Measurements from ENCODE around the gene TMEM140.
A peak's percentile ranks its signal among the peaks of the same experiment; 100 is the strongest.
"Not testable (repeated sequence)": the region's sequence is repeated elsewhere in the genome, so short reads cannot be mapped to it uniquely, and the experiment has no call there.

TMEM140 gene

GRCh38 chr7:135169141-135169963, 21.5 kb downstream of the TMEM140 start:
- ChIA-PET CTCF (interaction anchor here (0.6 to 1.4 kb wide), 3 partner anchors 9 to 25 kb away, joined by 4 to 5 read pairs (median 5); no protein-coding TSS in a partner anchor), POLR2A (interaction anchor here (1.0 to 2.6 kb wide), 8 partner anchors 9 to 204 kb away, joined by 3 to 12 read pairs (median 4); partner anchors contain the start of genes AGBL3 and TMEM140)

GRCh38 chr7:135169964-135170273, 22.0 kb downstream of the TMEM140 start:
- TF ChIP-seq ELF4 (IDR thresholded peaks at IDR 0.05) (no peak), FOXK2 (IDR thresholded peaks at IDR 0.05) (no peak), SUZ12 (IDR thresholded peaks at IDR 0.05) (no peak), PKNOX1 (IDR thresholded peaks at IDR 0.05) (no peak), NFRKB (IDR thresholded peaks at IDR 0.05) (no peak), TARDBP (IDR thresholded peaks at IDR 0.05) (no peak), FOXA1 (IDR thresholded peaks at IDR 0.05) (no peak), CTBP1 (IDR thresholded peaks at IDR 0.05; ENCODE audit: borderline replicate concordance) (no peak), ARNT (IDR thresholded peaks at IDR 0.05) (no peak), L3MBTL2 (conservative IDR thresholded peaks at IDR 0.05) (no peak), HDGF (IDR thresholded peaks at IDR 0.05; ENCODE audit: borderline replicate concordance) (no peak), SP1 (IDR thresholded peaks at IDR 0.05) (no peak)
- CTCF ChIA-PET, result interaction anchor here (0.9 to 1.4 kb wide), 2 partner anchors 9 to 10 kb away, joined by 4 to 5 read pairs; no protein-coding TSS in a partner anchor
- POLR2A ChIA-PET, result interaction anchor here (1.0 to 2.6 kb wide), 8 partner anchors 9 to 205 kb away, joined by 3 to 12 read pairs (median 4); partner anchors contain the start of genes AGBL3 and TMEM140
- no peak for DNase-seq (ENCODE audit: extremely low spot score)

More at GRCh38 chr7:135169141-135169963, 21.5 kb downstream of the TMEM140 start:
- TF ChIP-seq FOXM1 (IDR thresholded peaks at IDR 0.05; ENCODE audit: borderline replicate concordance), result no peak
- DNase-seq (ENCODE audit: extremely low spot score), result peak; percentile 66

- CTCF ChIA-PET, result interaction anchor here (0.7 to 1.4 kb wide), 4 partner anchors 8 to 185 kb away, joined by 3 to 5 read pairs (median 4); partner anchors contain the start of gene AGBL3
These were observed 22.6 kb downstream of the TMEM140 start, which contains the start of gene CYREN for GRCh38 chr7:135170274-135170997. Gene CYREN (minus strand): TSS chr7:135170707. CDS start chr7:135168922, 1,785 bp downstream.

GRCh38 chr7:135170998-135171481, 23.2 kb downstream of the TMEM140 start:
- ChIA-PET CTCF (interaction anchor here (0.7 to 1.3 kb wide), 3 partner anchors 10 to 185 kb away, joined by 3 to 5 read pairs (median 3); partner anchors contain the start of gene AGBL3), POLR2A (interaction anchor here (0.7 to 2.6 kb wide), 16 partner anchors 8 to 540 kb away, joined by 3 to 12 read pairs (median 4); partner anchors contain the start of genes AGBL3 and WDR91)
- peak; percentile 84 for TF ChIP-seq L3MBTL2 (conservative IDR thresholded peaks at IDR 0.05)
- not testable (repeated sequence) for DNase-seq (ENCODE audit: extremely low spot score)

More at GRCh38 chr7:135170274-135170997, 22.6 kb downstream of the TMEM140 start, which contains the start of gene CYREN:
- TF ChIP-seq ARNT (IDR thresholded peaks at IDR 0.05) (no peak), NFRKB (IDR thresholded peaks at IDR 0.05) (no peak), TARDBP (IDR thresholded peaks at IDR 0.05) (peak; percentile 79; the same call in 1 of the 2 replicates), ELF4 (IDR thresholded peaks at IDR 0.05) (peak; percentile 82), LEF1 (IDR thresholded peaks at IDR 0.05; ENCODE audit: borderline replicate concordance) (peak; percentile 81; the same call in 1 of the 2 replicates), ZNF384 (IDR thresholded peaks at IDR 0.05) (no peak), FOXK2 (IDR thresholded peaks at IDR 0.05) (no peak), PKNOX1 (IDR thresholded peaks at IDR 0.05) (no peak), FOXM1 (IDR thresholded peaks at IDR 0.05; ENCODE audit: borderline replicate concordance) (no peak), L3MBTL2 (conservative IDR thresholded peaks at IDR 0.05) (no peak), CTBP1 (IDR thresholded peaks at IDR 0.05; ENCODE audit: borderline replicate concordance) (peak; percentile 54; the same call in 1 of the 2 replicates), HDGF (IDR thresholded peaks at IDR 0.05; ENCODE audit: borderline replicate concordance) (no peak)
- peak; percentile 99 for DNase-seq (ENCODE audit: extremely low spot score)
- POLR2A ChIA-PET, result interaction anchor here (0.7 to 2.6 kb wide), 15 partner anchors 9 to 523 kb away, joined by 3 to 12 read pairs (median 4); partner anchors contain the start of genes AGBL3 and WDR91

- ChIA-PET CTCF (interaction anchor here (0.7 to 1.3 kb wide), 2 partner anchors 61 to 186 kb away, joined by 3 read pairs; partner anchors contain the start of gene AGBL3), POLR2A (interaction anchor here (0.9 to 2.6 kb wide), 9 partner anchors 7 to 540 kb away, joined by 3 to 12 read pairs (median 4); partner anchors contain the start of genes AGBL3 and WDR91)
- not testable (repeated sequence) for DNase-seq (ENCODE audit: extremely low spot score)
These were observed 23.9 kb downstream of the TMEM140 start for GRCh38 chr7:135171581-135172291.

GRCh38 chr7:135173916-135174315, 26.0 kb downstream of the TMEM140 start:
- DNase-seq (ENCODE audit: extremely low spot score); CTCF ChIA-PET: not testable (repeated sequence)
- POLR2A ChIA-PET, result interaction anchor here (1.4 kb wide), 1 partner anchor 14 kb away, joined by 3 read pairs; no protein-coding TSS in a partner anchor

Measured in HEK293T (cell line).